WTC11 (cell line): ENCODE results near the gene LSP1. TPM values are rescaled to one million over a fixed set of nuclear protein-coding genes. Genes with fewer than 3 reads are reported as not detected.

ENCODE experiments used
- ATAC-seq: fragments of 200-7000 bp; cut with Tn5 transposase; 2 replicates; pipeline ENCODE4 v1.10.0; 2021; ENCODE audit warnings: mild to moderate bottlenecking, moderate library complexity
- CTCF ChIA-PET: fragments of 300-600 bp; sonication (Branson Sonifier 250); formaldehyde crosslinking; loops from one replicate; lab custom pipeline; 2021; ENCODE audit warnings: antibody characterized with exemption; lab: Charles Lee
- POLR2A ChIA-PET: fragments of 350-600 bp; sonication (Branson Sonifier 250); formaldehyde crosslinking; loops from one replicate; lab custom pipeline; 2021; ENCODE audit warnings: antibody characterized with exemption; lab: Charles Lee
- DNase-seq: peaks from one replicate; pipeline ENCODE4 v3.0.0; 2021; ENCODE audit warnings: low spot score
- H3K27ac Mint-ChIP-seq: 2 replicates; pipeline ENCODE4 v1.8.0; 2021; ENCODE audit warnings: mixed read lengths
- H3K27me3 Mint-ChIP-seq: 2 replicates; pipeline ENCODE4 v1.8.0; 2021; ENCODE audit warnings: low read depth, mild to moderate bottlenecking, moderate library complexity, mixed read lengths
- H3K36me3 Mint-ChIP-seq: 2 replicates; pipeline ENCODE4 v1.8.0; 2021; ENCODE audit warnings: mixed read lengths
- H3K4me1 Mint-ChIP-seq: 2 replicates; pipeline ENCODE4 v1.8.0; 2022; ENCODE audit warnings: mixed read lengths
- H3K4me3 Mint-ChIP-seq: 2 replicates; pipeline ENCODE4 v1.8.0; 2021; ENCODE audit warnings: mild to moderate bottlenecking, moderate library complexity, mixed read lengths
- H3K9me3 Mint-ChIP-seq: 2 replicates; pipeline ENCODE4 v1.8.0; 2021; ENCODE audit warnings: mixed read lengths
- ATF1 ChIP-seq: sonication (generic); formaldehyde crosslinking; IDR thresholded peaks from 2 replicates; pipeline ENCODE4 v1.8.1; 2023; ENCODE audit warnings: mild to moderate bottlenecking, moderate library complexity, missing genetic modification reagents
- CREM ChIP-seq: sonication (generic); formaldehyde crosslinking; IDR thresholded peaks from 2 replicates; pipeline ENCODE4 v1.8.1; 2022; ENCODE audit warnings: mild to moderate bottlenecking, missing genetic modification reagents, moderate library complexity
- E2F5 ChIP-seq: sonication (generic); formaldehyde crosslinking; IDR thresholded peaks from 2 replicates; pipeline ENCODE4 v1.8.1; 2022; ENCODE audit warnings: mild to moderate bottlenecking, moderate library complexity, missing genetic modification reagents
- FOXP1 ChIP-seq: sonication (generic); formaldehyde crosslinking; IDR thresholded peaks from 2 replicates; pipeline ENCODE4 v1.8.0; 2022; ENCODE audit warnings: missing genetic modification reagents, mild to moderate bottlenecking, moderate library complexity, borderline replicate concordance
- FOXP4 ChIP-seq: sonication (generic); formaldehyde crosslinking; IDR thresholded peaks from 2 replicates; pipeline ENCODE4 v1.8.0; 2022; ENCODE audit warnings: mild to moderate bottlenecking, missing genetic modification reagents
- GABPB1 ChIP-seq: sonication (generic); formaldehyde crosslinking; IDR thresholded peaks from 2 replicates; pipeline ENCODE4 v1.8.1; 2023; ENCODE audit warnings: mild to moderate bottlenecking, missing genetic modification reagents
- IRF2 ChIP-seq: sonication (generic); formaldehyde crosslinking; IDR thresholded peaks from 2 replicates; pipeline ENCODE4 v1.8.0; 2022; ENCODE audit warnings: low read depth, missing genetic modification reagents, borderline replicate concordance
- MXD4 ChIP-seq: fragments of 250-450 bp; sonication (Bioruptor Pico); IDR thresholded peaks from 2 replicates; pipeline ENCODE4 v1.8.0; 2021; ENCODE audit warnings: mild to moderate bottlenecking, moderate library complexity, borderline replicate concordance
- MYBL2 ChIP-seq: sonication (generic); formaldehyde crosslinking; IDR thresholded peaks from 2 replicates; pipeline ENCODE4 v1.8.1; 2023; ENCODE audit warnings: mild to moderate bottlenecking, moderate library complexity, missing genetic modification reagents
- NFYB ChIP-seq: sonication (generic); formaldehyde crosslinking; conservative IDR thresholded peaks from 2 replicates; pipeline ENCODE4 v1.8.0; 2022; ENCODE audit warnings: low read depth, missing genetic modification reagents
- NR2C2 ChIP-seq: sonication (generic); formaldehyde crosslinking; IDR thresholded peaks from 2 replicates; pipeline ENCODE4 v1.8.0; 2022; ENCODE audit warnings: mild to moderate bottlenecking, missing genetic modification reagents
- SMAD4 ChIP-seq: sonication (generic); formaldehyde crosslinking; IDR thresholded peaks from 2 replicates; pipeline ENCODE4 v1.8.0; 2022; ENCODE audit warnings: mild to moderate bottlenecking, missing genetic modification reagents
- SP1 ChIP-seq: sonication (generic); formaldehyde crosslinking; conservative IDR thresholded peaks from 2 replicates; pipeline ENCODE4 v1.8.1; 2022; ENCODE audit warnings: missing genetic modification reagents
- STAT6 ChIP-seq: sonication (generic); formaldehyde crosslinking; conservative IDR thresholded peaks from 2 replicates; pipeline ENCODE4 v1.8.1; 2023; ENCODE audit warnings: mild to moderate bottlenecking, low read depth, missing genetic modification reagents, moderate library complexity
- ZNF121 ChIP-seq: sonication (generic); formaldehyde crosslinking; IDR thresholded peaks from 2 replicates; pipeline ENCODE4 v1.8.0; 2023; ENCODE audit warnings: missing genetic modification reagents
- ZNF232 ChIP-seq: sonication (generic); formaldehyde crosslinking; IDR thresholded peaks from 2 replicates; pipeline ENCODE4 v1.8.0; 2022; ENCODE audit warnings: mild to moderate bottlenecking, missing genetic modification reagents
- ZNF396 ChIP-seq: fragments of 250-450 bp; sonication (Bioruptor Pico); IDR thresholded peaks from 2 replicates; pipeline ENCODE4 v1.8.0; 2021; ENCODE audit warnings: mild to moderate bottlenecking, moderate library complexity, borderline replicate concordance
- ZNF512 ChIP-seq: sonication (generic); formaldehyde crosslinking; IDR thresholded peaks from 2 replicates; pipeline ENCODE4 v1.8.1; 2022; ENCODE audit warnings: missing genetic modification reagents, borderline replicate concordance
- ZNF532 ChIP-seq: fragments of 250-450 bp; sonication (Bioruptor Pico); IDR thresholded peaks from 2 replicates; pipeline ENCODE4 v1.9.0; 2021; ENCODE audit warnings: mild to moderate bottlenecking, borderline replicate concordance
- total RNA-seq: library from RNA; stranded (reverse); gene quantifications from 3 replicates; pipeline ENCODE4 v1.2.3, GENCODE V29; 2021

LSP1 gene
- total RNA-seq, 1 experiment from 2014 or later: 0.77 TPM

GRCh38 chr11:1847926-1848639 is 4.8 kb upstream of the LSP1 start (continued):
- no peak for TF ChIP-seq STAT6 (CRISPR knock-in tag)
- no peak for TF ChIP-seq ZNF396
- TF ChIP-seq ATF1 (CRISPR knock-in tag): no peak
- TF ChIP-seq ZNF532: no peak
- no peak for TF ChIP-seq SP1
- no peak for TF ChIP-seq FOXP4 (CRISPR knock-in tag)

GRCh38 chr11:1848640-1849430 is 4.0 kb upstream of the LSP1 start:
- no peak overlapping the region for H3K4me3 Mint-ChIP-seq
- no peaks in the 10 kb centered on the region for H3K36me3 Mint-ChIP-seq
- H3K27me3 Mint-ChIP-seq: peaks cover 2% of the 10 kb centered on the region; the same call in 1 of the 2 replicates
- no peaks in the 10 kb centered on the region for H3K9me3 Mint-ChIP-seq
- ChIA-PET CTCF (interaction anchor here (0.9 to 3.6 kb wide), 10 partner anchors 15 to 307 kb away, joined by 3 to 21 read pairs (median 12); partner anchors contain the start of gene SYT8), POLR2A (interaction anchor here (0.7 kb wide), 1 partner anchor 16 kb away, joined by 3 read pairs; no protein-coding TSS in a partner anchor)
- H3K4me1 Mint-ChIP-seq: no peaks in the 10 kb centered on the region
- no peak overlapping the region for H3K27ac Mint-ChIP-seq
- no peak for DNase-seq
- no peak for ATAC-seq
- TF ChIP-seq FOXP1 (CRISPR knock-in tag) (no peak), E2F5 (CRISPR knock-in tag) (no peak), MYBL2 (CRISPR knock-in tag) (no peak), IRF2 (CRISPR knock-in tag) (no peak), MXD4 (CRISPR knock-in tag) (no peak), NFYB (CRISPR knock-in tag) (no peak), GABPB1 (no peak), ZNF232 (CRISPR knock-in tag) (no peak), ZNF512 (no peak), NR2C2 (CRISPR knock-in tag) (no peak), SMAD4 (no peak), STAT6 (CRISPR knock-in tag) (no peak), ZNF121 (CRISPR knock-in tag) (no peak), CREM (CRISPR knock-in tag) (no peak)
